Neural cell (in vitro differentiated cells): ENCODE measurements around the gene KRTAP10-6. TPM values are rescaled to one million over a fixed set of nuclear protein-coding genes. Genes with fewer than 3 reads are reported as not detected.
"Not testable (repeated sequence)": the region's sequence is repeated elsewhere in the genome, so short reads cannot be mapped to it uniquely, and the experiment has no call there.

Experiments
- H2AFZ ChIP-seq: fragments of 200-600, 300-800 bp; sonication (generic), shearing (Covaris generic); 2 replicates; pipeline ENCODE4 v1.6.0; 2014; ENCODE audit warnings: low read depth, mild to moderate bottlenecking, antibody characterized with exemption, low read length, moderate library complexity
- H3F3A ChIP-seq: fragments of 200-600 bp; shearing (Covaris generic); 2 replicates; pipeline ENCODE4 v1.6.1; 2016; ENCODE audit warnings: mild to moderate bottlenecking, moderate library complexity, mixed read lengths, antibody characterized with exemption, low read length; ENCODE audit not compliant: insufficient read depth, poor library complexity, severe bottlenecking
- H3K27ac ChIP-seq: fragments of 200-600, 300-800 bp; sonication (generic), shearing (Covaris generic); 2 replicates; pipeline ENCODE4 v1.5.1; 2014; ENCODE audit warnings: mild to moderate bottlenecking, low read length, moderate library complexity
- H3K27me3 ChIP-seq: fragments of 300-800, 200-600 bp; sonication (generic), shearing (Covaris generic); 2 replicates; pipeline ENCODE4 v1.6.0; 2014; ENCODE audit warnings: mild to moderate bottlenecking, low read depth, low read length, moderate library complexity; ENCODE audit not compliant: insufficient read depth
- H3K36me3 ChIP-seq: fragments of 300-800, 200-600 bp; sonication (generic), shearing (Covaris generic); 2 replicates; pipeline ENCODE4 v1.5.1; 2014; ENCODE audit warnings: mild to moderate bottlenecking, antibody characterized with exemption, low read length, moderate library complexity; ENCODE audit not compliant: insufficient read depth
- H3K4me2 ChIP-seq: fragments of 300-800, 200-600 bp; sonication (generic), shearing (Covaris generic); 2 replicates; pipeline ENCODE4 v1.6.0; 2014; ENCODE audit warnings: mild to moderate bottlenecking, low read length
- H3K4me3 ChIP-seq: fragments of 300-800, 200-600 bp; sonication (generic), shearing (Covaris generic); 2 replicates; pipeline ENCODE4 v1.5.1; 2014; ENCODE audit warnings: mild to moderate bottlenecking, low read length, moderate library complexity
- H3K79me2 ChIP-seq: fragments of 200-600 bp; shearing (Covaris generic); replicated peaks from 2 replicates; pipeline ENCODE4 v1.6.0; 2014; ENCODE audit warnings: mild to moderate bottlenecking, low read length, moderate library complexity; ENCODE audit not compliant: insufficient read depth
- H3K9ac ChIP-seq: fragments of 300-800, 200-600 bp; sonication (generic), shearing (Covaris generic); 2 replicates; pipeline ENCODE4 v1.6.1; 2016; ENCODE audit warnings: mild to moderate bottlenecking, low read length, mixed read lengths
- H3K9me2 ChIP-seq: fragments of 200-600 bp; shearing (Covaris generic); 2 replicates; pipeline ENCODE4 v1.6.1; 2016; ENCODE audit warnings: mild to moderate bottlenecking, low read length, mixed read lengths; ENCODE audit not compliant: insufficient read depth
- H3K9me3 ChIP-seq: fragments of 200-600, 300-800 bp; sonication (generic), shearing (Covaris generic); 2 replicates; pipeline ENCODE4 v1.6.1; 2016; ENCODE audit warnings: mild to moderate bottlenecking, mixed run types, low read length, moderate library complexity, mixed read lengths
- H4K20me1 ChIP-seq: fragments of 200-600 bp; shearing (Covaris generic); 2 replicates; pipeline ENCODE4 v1.6.1; 2016; ENCODE audit warnings: mild to moderate bottlenecking, mixed run types; ENCODE audit not compliant: insufficient read depth
- CTCF ChIP-seq: fragments of 450-650 bp; IDR thresholded peaks from 2 replicates; pipeline ENCODE4 v1.5.1; 2014; ENCODE audit warnings: antibody characterized with exemption, mild to moderate bottlenecking, moderate library complexity; ENCODE audit not compliant: poor library complexity, severe bottlenecking
- EP300 ChIP-seq: fragments of 450-650 bp; conservative IDR thresholded peaks from 2 replicates; pipeline ENCODE4 v1.6.1; 2014; ENCODE audit warnings: antibody characterized with exemption, mild to moderate bottlenecking, moderate library complexity; ENCODE audit not compliant: poor library complexity, severe bottlenecking
- EZH2 ChIP-seq: fragments of 200-600, 300-800 bp; shearing (Covaris generic), sonication (generic); IDR thresholded peaks from 2 replicates; pipeline ENCODE4 v1.6.1; 2014; ENCODE audit warnings: antibody characterized with exemption, low read length, borderline replicate concordance, mild to moderate bottlenecking; ENCODE audit not compliant: insufficient read depth, poor library complexity, severe bottlenecking
- MXI1 ChIP-seq: fragments of 450-650 bp; conservative IDR thresholded peaks from 2 replicates; pipeline ENCODE4 v1.6.1; 2014; ENCODE audit warnings: antibody characterized with exemption, mild to moderate bottlenecking; ENCODE audit not compliant: poor library complexity, severe bottlenecking
- POLR2AphosphoS5 ChIP-seq: IDR thresholded peaks from 2 replicates; pipeline ENCODE4 v1.6.1; 2012
- RAD21 ChIP-seq: fragments of 450-650 bp; conservative IDR thresholded peaks from 2 replicates; pipeline ENCODE4 v1.6.1; 2014; ENCODE audit warnings: antibody characterized with exemption, mild to moderate bottlenecking, moderate library complexity
- REST ChIP-seq: IDR thresholded peaks from 2 replicates; pipeline ENCODE4 v1.6.1; 2012; ENCODE audit warnings: borderline replicate concordance
- SMC3 ChIP-seq: fragments of 450-650 bp; conservative IDR thresholded peaks from 2 replicates; pipeline ENCODE4 v1.6.1; 2014; ENCODE audit warnings: antibody characterized with exemption, mild to moderate bottlenecking, moderate library complexity; ENCODE audit not compliant: poor library complexity
- TAF1 ChIP-seq: IDR thresholded peaks from 2 replicates; pipeline ENCODE4 v1.6.1; 2012; ENCODE audit warnings: low read depth
- polyA plus RNA-seq: library from polyadenylated mRNA; depleted of rRNA; stranded (reverse); fragments of >200 nt; gene quantifications from 2 replicates; pipeline ENCODE4 v1.2.3, GENCODE V29; 2014

Gene KRTAP10-6
- polyA plus RNA-seq, 1 donor from 2014 or later = not detected

- Histone ChIP-seq H3K4me3 (no peak overlapping the region), H4K20me1 (no peaks in the 10 kb centered on the region), H3K9ac (no peak overlapping the region), H3K9me3 (no peaks in the 10 kb centered on the region), H3K36me3 (no peaks in the 10 kb centered on the region), H3K27me3 (no peaks in the 10 kb centered on the region), H3K4me2 (no peak overlapping the region), H3K79me2 (no peaks in the 10 kb centered on the region), H3K9me2 (no peaks in the 10 kb centered on the region), H3K27ac (no peak overlapping the region), H2AFZ (no peak overlapping the region), H3F3A (no peaks in the 10 kb centered on the region)
- TF ChIP-seq RAD21 (no peak), CTCF (no peak), TAF1 (no peak), POLR2AphosphoS5 (no peak), EZH2 (no peak), SMC3 (no peak), MXI1 (no peak), REST (no peak), EP300 (no peak)
Observed at GRCh38 chr21:44594406-44594916, 2.2 kb upstream of the KRTAP10-6 start.

- Histone ChIP-seq H3K27ac (no peak overlapping the region), H4K20me1 (no peaks in the 10 kb centered on the region), H3K9me3 (no peaks in the 10 kb centered on the region), H3K27me3 (no peaks in the 10 kb centered on the region), H3F3A (no peaks in the 10 kb centered on the region), H2AFZ (no peak overlapping the region), H3K4me2 (no peak overlapping the region), H3K9me2 (no peaks in the 10 kb centered on the region), H3K9ac (no peak overlapping the region), H3K4me3 (no peak overlapping the region), H3K79me2 (no peaks in the 10 kb centered on the region), H3K36me3 (no peaks in the 10 kb centered on the region)
- TF ChIP-seq POLR2AphosphoS5 (no peak), TAF1 (no peak), EP300 (no peak), SMC3 (no peak), RAD21 (no peak), MXI1 (no peak), EZH2 (no peak), REST (no peak), CTCF (no peak)
Observed at GRCh38 chr21:44593598-44594405, 1.5 kb upstream of the KRTAP10-6 start.

GRCh38 chr21:44591801-44592130 lies 539 bp downstream of the KRTAP10-6 start:
- H3F3A ChIP-seq, H3K79me2 ChIP-seq, H3K36me3 ChIP-seq, H2AFZ ChIP-seq, H3K9ac ChIP-seq, H3K4me3 ChIP-seq, H3K27ac ChIP-seq, H3K27me3 ChIP-seq, H4K20me1 ChIP-seq, H3K9me3 ChIP-seq, H3K4me2 ChIP-seq, H3K9me2 ChIP-seq: not testable (repeated sequence)
